Osteoblast (primary cell): ENCODE results near the gene PLA2G2C. TPM values are rescaled to one million over a fixed set of nuclear protein-coding genes. Genes with fewer than 3 reads are reported as not detected.

ENCODE experiments used
- DNase-seq: peaks from one replicate; pipeline ENCODE4 v3.0.0; 2011; ENCODE audit warnings: low spot score, mixed read lengths; ENCODE audit not compliant: insufficient read length; ENCODE audit errors: missing footprints
- H2AFZ ChIP-seq: 2 replicates; pipeline ENCODE4 v1.6.0; 2011; ENCODE audit warnings: mild to moderate bottlenecking, low read length
- H3K27ac ChIP-seq: 2 replicates; pipeline ENCODE4 v1.5.1; 2011; ENCODE audit warnings: mild to moderate bottlenecking, low read depth, low read length, moderate library complexity
- H3K27me3 ChIP-seq: 2 replicates; pipeline ENCODE4 v1.6.0; 2012; ENCODE audit warnings: mild to moderate bottlenecking, control low read depth, inconsistent platforms, low read length, moderate library complexity; ENCODE audit not compliant: insufficient read depth
- H3K36me3 ChIP-seq: 2 replicates; pipeline ENCODE4 v1.5.1; 2011; ENCODE audit warnings: mild to moderate bottlenecking, low read length, control low read depth, moderate library complexity; ENCODE audit not compliant: insufficient read depth
- H3K4me1 ChIP-seq: 2 replicates; pipeline ENCODE4 v1.5.1; 2011; ENCODE audit warnings: mild to moderate bottlenecking, low read length, control low read depth, moderate library complexity; ENCODE audit not compliant: insufficient read depth
- H3K4me2 ChIP-seq: 2 replicates; pipeline ENCODE4 v1.6.0; 2011; ENCODE audit warnings: mild to moderate bottlenecking, low read length; ENCODE audit not compliant: insufficient read depth
- H3K4me3 ChIP-seq: fragments of 200-600 bp; sonication (generic); 3 replicates; pipeline ENCODE4 v1.5.1; 2012; ENCODE audit warnings: mild to moderate bottlenecking, low read length, inconsistent platforms; ENCODE audit not compliant: insufficient read depth
- H3K79me2 ChIP-seq: 2 replicates; pipeline ENCODE4 v1.6.0; 2012; ENCODE audit warnings: mild to moderate bottlenecking, low read length, control low read depth, inconsistent platforms; ENCODE audit not compliant: insufficient read depth
- H3K9me3 ChIP-seq: 2 replicates; pipeline ENCODE4 v1.5.1; 2011; ENCODE audit warnings: low read depth, low read length, control low read depth
- H4K20me1 ChIP-seq: 2 replicates; pipeline ENCODE4 v1.6.0; 2012; ENCODE audit warnings: mild to moderate bottlenecking, low read length, control low read depth; ENCODE audit not compliant: insufficient read depth
- total RNA-seq: library from RNA; depleted of rRNA; stranded (reverse); fragments of >200 nt; gene quantifications from 2 replicates; pipeline ENCODE4 v1.2.3, GENCODE V29; 2012
- TF ChIP-seq, protein P1 (sequence below): IDR thresholded peaks from 2 replicates; pipeline ENCODE4 v1.5.1; 2011; ENCODE audit warnings: mild to moderate bottlenecking, low read depth, low read length, moderate library complexity; ENCODE audit errors: extremely low read depth

The PLA2G2C gene
- total RNA-seq, 1 donor: not detected

DNA sequence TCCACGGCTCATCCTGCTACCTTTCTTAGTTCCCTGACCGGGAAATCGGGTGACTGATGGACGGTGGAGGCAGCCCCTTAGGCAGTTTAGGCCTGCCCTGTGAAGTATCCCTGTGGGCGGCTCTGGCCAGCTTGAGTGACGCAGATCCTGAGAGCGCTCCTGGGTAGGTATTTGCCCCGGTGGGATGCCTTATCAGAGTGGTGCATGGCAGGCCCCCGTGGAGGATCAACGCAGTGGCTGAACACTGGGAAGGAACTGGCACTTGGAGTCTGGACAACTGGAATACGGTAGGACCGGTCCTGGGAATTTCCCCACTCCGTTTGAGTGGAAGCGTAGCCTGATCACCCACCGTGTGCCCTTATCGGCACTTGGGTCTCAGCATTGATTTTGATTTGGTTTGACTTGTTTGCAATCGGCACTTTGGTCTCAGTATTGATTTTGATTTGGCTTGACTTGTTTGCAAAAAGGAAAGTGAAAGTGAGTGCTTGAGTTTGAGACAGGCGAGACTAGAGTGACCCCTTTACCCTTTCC is 32.0 kb downstream of the PLA2G2C start:
- Histone ChIP-seq H3K4me3 (no peak overlapping the region), H3K27me3 (no peaks in the 10 kb centered on the region), H3K79me2 (no peaks in the 10 kb centered on the region), H3K4me1 (peaks cover 13% of the 10 kb centered on the region), H3K9me3 (peaks cover 5% of the 10 kb centered on the region), H3K27ac (no peak overlapping the region), H3K4me2 (no peak overlapping the region), H4K20me1 (no peaks in the 10 kb centered on the region), H2AFZ (peak overlapping the region; percentile 78), H3K36me3 (no peaks in the 10 kb centered on the region)
- peak; percentile 25 for DNase-seq
- TF ChIP-seq, protein P1, sequence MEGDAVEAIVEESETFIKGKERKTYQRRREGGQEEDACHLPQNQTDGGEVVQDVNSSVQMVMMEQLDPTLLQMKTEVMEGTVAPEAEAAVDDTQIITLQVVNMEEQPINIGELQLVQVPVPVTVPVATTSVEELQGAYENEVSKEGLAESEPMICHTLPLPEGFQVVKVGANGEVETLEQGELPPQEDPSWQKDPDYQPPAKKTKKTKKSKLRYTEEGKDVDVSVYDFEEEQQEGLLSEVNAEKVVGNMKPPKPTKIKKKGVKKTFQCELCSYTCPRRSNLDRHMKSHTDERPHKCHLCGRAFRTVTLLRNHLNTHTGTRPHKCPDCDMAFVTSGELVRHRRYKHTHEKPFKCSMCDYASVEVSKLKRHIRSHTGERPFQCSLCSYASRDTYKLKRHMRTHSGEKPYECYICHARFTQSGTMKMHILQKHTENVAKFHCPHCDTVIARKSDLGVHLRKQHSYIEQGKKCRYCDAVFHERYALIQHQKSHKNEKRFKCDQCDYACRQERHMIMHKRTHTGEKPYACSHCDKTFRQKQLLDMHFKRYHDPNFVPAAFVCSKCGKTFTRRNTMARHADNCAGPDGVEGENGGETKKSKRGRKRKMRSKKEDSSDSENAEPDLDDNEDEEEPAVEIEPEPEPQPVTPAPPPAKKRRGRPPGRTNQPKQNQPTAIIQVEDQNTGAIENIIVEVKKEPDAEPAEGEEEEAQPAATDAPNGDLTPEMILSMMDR: no peak

DNA sequence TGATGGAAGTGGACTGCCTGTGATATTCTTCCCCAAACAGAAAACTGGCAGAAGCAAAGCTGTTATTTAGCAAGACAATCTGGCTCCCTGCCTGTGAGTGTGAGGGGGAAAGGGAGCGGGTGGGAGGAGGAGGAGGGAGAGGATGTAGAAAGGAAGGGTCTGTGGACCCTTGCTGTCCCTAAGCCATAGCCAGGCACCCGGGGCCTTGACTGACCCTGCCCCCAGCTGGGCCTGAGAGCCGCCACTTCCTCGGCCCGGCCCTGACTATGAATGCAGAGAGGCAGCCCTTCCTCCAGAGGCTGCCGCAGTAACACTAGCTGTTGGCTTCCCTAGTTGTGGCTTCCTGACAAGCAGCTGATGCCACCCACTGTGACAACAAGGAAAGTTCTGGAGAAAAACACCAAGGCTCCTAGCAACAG is 33.3 kb downstream of the PLA2G2C start:
- no peaks in the 10 kb centered on the region for H3K27me3 ChIP-seq
- peak overlapping the region; percentile 69 for H2AFZ ChIP-seq
- no peaks in the 10 kb centered on the region for H3K36me3 ChIP-seq
- no peak overlapping the region for H3K4me3 ChIP-seq
- H3K4me2 ChIP-seq: no peak overlapping the region
- H3K79me2 ChIP-seq: no peaks in the 10 kb centered on the region
- H4K20me1 ChIP-seq: no peaks in the 10 kb centered on the region
- TF ChIP-seq, protein P1: no peak
- DNase-seq: peak; percentile 64
- H3K27ac ChIP-seq: no peak overlapping the region
- no peaks in the 10 kb centered on the region for H3K9me3 ChIP-seq
- H3K4me1 ChIP-seq: peaks cover 13% of the 10 kb centered on the region

DNA sequence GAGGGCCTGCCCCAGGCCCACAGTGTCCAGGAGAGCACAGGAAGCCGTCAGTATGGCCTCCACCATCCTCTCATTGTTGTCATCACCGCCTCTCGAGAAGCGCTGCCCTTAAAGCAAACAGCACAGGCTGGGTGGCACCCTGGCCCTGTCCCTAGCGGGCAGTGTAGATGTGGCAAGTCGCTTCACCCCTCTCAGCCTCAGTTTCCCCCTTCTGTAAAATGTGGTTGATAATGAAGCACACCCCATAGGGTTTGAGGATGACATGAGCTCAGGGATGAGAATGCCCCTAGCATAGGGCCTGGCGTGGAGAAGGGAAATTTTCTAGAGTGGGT is 33.8 kb downstream of the PLA2G2C start:
- H3K9me3 ChIP-seq: no peaks in the 10 kb centered on the region
- no peaks in the 10 kb centered on the region for H4K20me1 ChIP-seq
- H2AFZ ChIP-seq: peak overlapping the region; percentile 69
- DNase-seq: peak; percentile 27
- no peak overlapping the region for H3K4me3 ChIP-seq
- no peaks in the 10 kb centered on the region for H3K79me2 ChIP-seq
- no peaks in the 10 kb centered on the region for H3K27me3 ChIP-seq
- H3K4me2 ChIP-seq: peak overlapping the region; percentile 83
- peaks cover 13% of the 10 kb centered on the region for H3K4me1 ChIP-seq
- H3K27ac ChIP-seq: no peak overlapping the region
- H3K36me3 ChIP-seq: no peaks in the 10 kb centered on the region
- TF ChIP-seq, protein P1: peak; percentile 6

DNA sequence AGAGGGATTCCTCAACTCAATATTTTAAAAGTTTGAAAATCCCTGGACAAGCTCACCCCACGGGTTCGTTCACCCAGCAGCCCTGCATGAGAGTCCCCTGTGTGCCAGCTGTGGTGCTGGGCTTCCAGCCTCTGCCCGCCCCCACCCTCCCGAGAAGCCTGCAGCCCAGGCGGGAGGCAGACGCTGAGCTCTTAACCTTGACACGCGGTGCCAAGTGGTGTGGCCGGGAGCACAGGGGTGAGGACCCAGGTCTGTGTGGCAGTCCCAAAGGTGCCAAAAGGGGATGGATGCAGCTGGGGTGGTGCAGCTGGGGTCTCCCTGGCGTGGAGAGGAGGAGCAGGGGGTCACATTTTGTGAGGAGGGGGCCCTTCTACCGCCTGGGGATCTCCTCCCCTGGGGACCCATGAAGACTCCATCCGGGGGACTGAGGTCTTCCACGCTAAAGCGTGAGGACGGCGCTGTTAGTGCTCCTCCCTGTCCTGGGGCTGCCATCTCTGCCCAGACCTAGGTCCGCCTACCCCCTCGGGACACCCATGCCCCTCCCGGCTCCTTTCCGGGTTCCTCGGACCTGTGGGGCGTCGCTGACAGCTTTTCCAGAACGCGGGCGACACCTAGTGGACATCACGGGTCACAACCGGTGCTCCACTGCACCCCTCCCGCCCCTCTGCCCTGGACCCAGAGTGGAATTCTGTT is 34.3 kb downstream of the PLA2G2C start:
- TF ChIP-seq, protein P1: peak; percentile 85
- Histone ChIP-seq H3K4me1 (peaks cover 13% of the 10 kb centered on the region), H3K36me3 (no peaks in the 10 kb centered on the region), H4K20me1 (no peaks in the 10 kb centered on the region), H3K9me3 (no peaks in the 10 kb centered on the region), H2AFZ (peak overlapping the region; percentile 92), H3K79me2 (no peaks in the 10 kb centered on the region), H3K4me2 (peak overlapping the region; percentile 83), H3K4me3 (peak overlapping the region; percentile 63), H3K27me3 (no peaks in the 10 kb centered on the region), H3K27ac (no peak overlapping the region)
- peak; percentile 99 for DNase-seq
